ENCODE results near the gene GBF1. TPM values are rescaled to one million over a fixed set of nuclear protein-coding genes. Genes with fewer than 3 reads are reported as not detected.

GBF1 gene
- total and polyA plus RNA-seq, 10 of the 15 experiments (the other 5 are each of a cell fraction or from before 2014, with no cell fraction given), result 0.82 to 42.0 (median 21.8) TPM

- in situ Hi-C loops (cut with MboI), result no loop called here
- peaks cover 25% of the 10 kb centered on the region for H3K4me1 ChIP-seq (ENCODE audit: control insufficient read depth, insufficient read depth, low read length)
- no peaks in the 10 kb centered on the region for H3K27me3 ChIP-seq (replicated peaks in 1 of 2; ENCODE audit: control insufficient read depth in 2 of 2, insufficient read depth in 2 of 2, low read length in 1 of 2)
- SMC1A ChIA-PET (ENCODE audit: uncharacterized antibody, unreplicated experiment), result interaction anchor here (1.0 to 3.8 kb wide), 3 partner anchors 25 to 54 kb away, joined by 4 to 23 read pairs (median 10); partner anchors contain the start of genes CUEDC2 and FBXL15
- H3K4me2 ChIP-seq (ENCODE audit: control insufficient read depth, insufficient read depth), result peak overlapping the region; percentile 96
- DNase-seq (ENCODE audit: low read depth, low spot score) (no peak), ATAC-seq (no peak), FAIRE-seq (no peak)
- H3K9me3 ChIP-seq (replicated peaks; ENCODE audit: control insufficient read depth, insufficient read depth, low read length), result no peaks in the 10 kb centered on the region; the same call in 2 of the 3 replicates
- POLR2A ChIA-PET, result interaction anchor here (1.0 to 6.1 kb wide), 9 partner anchors 17 to 318 kb away, joined by 3 to 44 read pairs (median 4); partner anchors contain the start of genes ARL3, C10orf95, CUEDC2 and FBXL15
- peak overlapping the region; percentile 93 for H3K27ac ChIP-seq (ENCODE audit: control insufficient read depth, insufficient read depth)
- H3K4me3 ChIP-seq, result peak overlapping the region; percentile 100
- no peaks in the 10 kb centered on the region for H4K20me1 ChIP-seq (ENCODE audit: control insufficient read depth, insufficient read depth)
- intact Hi-C loops (cut with micrococcal nuclease; ENCODE audit: unreplicated experiment), result loop anchor here (10.0 kb wide), 1 partner anchor 249 kb away; the partner anchor contains the start of gene TRIM8
- H3K36me3 ChIP-seq (ENCODE audit: control insufficient read depth in 2 of 2, insufficient read depth in 2 of 2, low read length in 1 of 2), result peaks cover 15 to 30% of the 10 kb centered on the region in 2 experiments
- H3K9ac ChIP-seq (ENCODE audit: control insufficient read depth, insufficient read depth, low read length), result peak overlapping the region; percentile 99
- 0% methylated on average over 4 of the region's 4 CpGs for WGBS (ENCODE audit: insufficient coverage, insufficient replicate concordance, low lambda C conversion rate, missing lambda C conversion rate)
- H2AFZ ChIP-seq (ENCODE audit: control insufficient read depth, low read depth, low read length), result no peak overlapping the region
- RAD21 ChIA-PET (ENCODE audit: unreplicated experiment), result interaction anchor here (1.3 to 5.8 kb wide), 3 partner anchors 12 to 166 kb away, joined by 3 to 33 read pairs (median 4); no protein-coding TSS in a partner anchor
- H3K79me2 ChIP-seq (ENCODE audit: control insufficient read depth, insufficient read depth, low read length), result peaks cover 57% of the 10 kb centered on the region
- CTCF ChIA-PET, result interaction anchor here (0.7 to 12.1 kb wide), 7 partner anchors 12 to 227 kb away, joined by 3 to 90 read pairs (median 6); partner anchors contain the start of genes CUEDC2 and FBXL15
- no TSS peak for BruUV-seq (replicated peaks)
- peak in 1 of 2 experiments; percentile 30; a peak in 1 of 4 replicates for TF ChIP-seq BHLHE40 (IDR thresholded peaks at IDR 0.05; ENCODE audit: borderline replicate concordance in 1 of 2, low read depth in 2 of 2, low read length in 1 of 2)
- no peak for TF ChIP-seq RCOR1 (conservative IDR thresholded peaks at IDR 0.05; ENCODE audit: low read depth, low read length)
- TF ChIP-seq NR2F1 (conservative IDR thresholded peaks at IDR 0.05), result peak; percentile 45; the same call in 1 of the 2 replicates
- no peak for TF ChIP-seq ZNF384 (IDR thresholded peaks at IDR 0.05; ENCODE audit: borderline replicate concordance, low read depth, low read length)
- no peak for TF ChIP-seq ATF7 (IDR thresholded peaks at IDR 0.05; ENCODE audit: low read depth)
- TF ChIP-seq FOS (IDR thresholded peaks at IDR 0.05; ENCODE audit: borderline replicate concordance, extremely low read depth, insufficient read length), result no peak
- TF ChIP-seq NR2C2 (IDR thresholded peaks at IDR 0.05; ENCODE audit: borderline replicate concordance, control insufficient read depth, insufficient read length, low read depth), result no peak
- TF ChIP-seq SMAD5 (IDR thresholded peaks at IDR 0.05; ENCODE audit: low read depth), result 0 out of 2 replicates have a peak, but pooled peaks have one; percentile 62
- peak in 1 of 2 experiments; percentile 50; a peak in 1 of 3 replicates for TF ChIP-seq EGR1 (IDR thresholded peaks at IDR 0.05; ENCODE audit: borderline replicate concordance in 1 of 2, low read depth in 2 of 2, low read length in 2 of 2)
- TF ChIP-seq RELB (IDR thresholded peaks at IDR 0.05; ENCODE audit: low read depth), result no peak
- no peak for TF ChIP-seq ASH2L (IDR thresholded peaks at IDR 0.05; ENCODE audit: borderline replicate concordance, low read depth)
- no peak for TF ChIP-seq NFIC (IDR thresholded peaks at IDR 0.05; ENCODE audit: low read depth, low read length)
- TF ChIP-seq NKRF (conservative IDR thresholded peaks at IDR 0.05), result no peak
- no peak for TF ChIP-seq ZNF274 (IDR thresholded peaks at IDR 0.05; ENCODE audit: insufficient read depth, insufficient read length)
- TF ChIP-seq RUNX3 (IDR thresholded peaks at IDR 0.05; ENCODE audit: low read length), result no peak
- no peak for TF ChIP-seq NFYB (IDR thresholded peaks at IDR 0.05; ENCODE audit: insufficient read depth, low read depth, low read length)
- TF ChIP-seq TBL1XR1 (IDR thresholded peaks at IDR 0.05; ENCODE audit: low read depth, low read length), result no peak
- TF ChIP-seq EED (IDR thresholded peaks at IDR 0.05; ENCODE audit: low read depth), result no peak
These were observed 151.0 kb downstream of the GBF1 start for GRCh38 chr10:102396317-102396650.

Measured in GM12878 (cell line).